SK-N-MC (cell line): ENCODE data around the gene MAP4K2.
"Not testable (repeated sequence)": the region's sequence is repeated elsewhere in the genome, so short reads cannot be mapped to it uniquely, and the experiment has no call there.

Source experiments
- DNase-seq: peaks from one replicate; pipeline ENCODE4 v3.0.0-alpha.2; 2011; ENCODE audit warnings: low read depth, low spot score
- H3K27ac ChIP-seq: fragments of 200-600 bp; sonication (generic); 2 replicates; pipeline ENCODE4 v1.5.1; 2016; ENCODE audit warnings: mixed run types
- H3K36me3 ChIP-seq: fragments of 200-600 bp; sonication (generic); 2 replicates; pipeline ENCODE4 v1.6.1; 2017; ENCODE audit warnings: antibody characterized with exemption, low read length, mixed read lengths; ENCODE audit not compliant: insufficient read depth
- H3K4me3 ChIP-seq: fragments of 200-600 bp; sonication (generic); 2 replicates; pipeline ENCODE4 v1.5.1; 2016
- H3K9ac ChIP-seq: fragments of 200-600 bp; sonication (generic); 2 replicates; pipeline ENCODE4 v1.8.0; 2017; ENCODE audit warnings: mixed run types, mixed read lengths; ENCODE audit not compliant: insufficient read length
- H3K9me3 ChIP-seq: fragments of 200-600 bp; sonication (generic); 2 replicates; pipeline ENCODE4 v1.6.1; 2017; ENCODE audit warnings: low read depth, mild to moderate bottlenecking, antibody characterized with exemption, low read length, moderate library complexity, mixed read lengths
- EZH2 ChIP-seq: fragments of 200-600 bp; sonication (generic); IDR thresholded peaks from one replicate; pipeline ENCODE4 v1.6.1; 2017; ENCODE audit warnings: antibody characterized with exemption
- FOXP2 ChIP-seq: optimal IDR thresholded peaks from 2 replicates; pipeline ENCODE3; 2011; ENCODE audit warnings: mild to moderate bottlenecking, moderate library complexity; ENCODE audit not compliant: insufficient read depth; ENCODE audit errors: extremely low read length, control extremely low read depth
- POLR2AphosphoS5 ChIP-seq: IDR thresholded peaks from 2 replicates; pipeline ENCODE4 v1.6.1; 2012; ENCODE audit warnings: mild to moderate bottlenecking, low read depth, low read length, borderline replicate concordance

Gene MAP4K2

GRCh38 chr11:64826062-64826461 is 23.0 kb upstream of the MAP4K2 start:
- DNase-seq = no peak
- no peaks in the 10 kb centered on the region for H3K9me3 ChIP-seq
- H3K27ac ChIP-seq = no peak overlapping the region
- no peaks in the 10 kb centered on the region for H3K36me3 ChIP-seq
- no peak overlapping the region for H3K4me3 ChIP-seq
- TF ChIP-seq POLR2AphosphoS5 = no peak
- TF ChIP-seq FOXP2 = no peak
- TF ChIP-seq EZH2 = no peak
- H3K9ac ChIP-seq = no peak overlapping the region

GRCh38 chr11:64823568-64824119 is 20.6 kb upstream of the MAP4K2 start:
- Histone ChIP-seq H3K9me3 (no peaks in the 10 kb centered on the region), H3K4me3 (no peak overlapping the region), H3K9ac (no peak overlapping the region), H3K36me3 (no peaks in the 10 kb centered on the region), H3K27ac (no peak overlapping the region)
- TF ChIP-seq EZH2 = no peak
- TF ChIP-seq POLR2AphosphoS5 = no peak
- TF ChIP-seq FOXP2 = no peak
- DNase-seq = no peak

- H3K36me3 ChIP-seq = no peaks in the 10 kb centered on the region
- no peak for DNase-seq
- TF ChIP-seq EZH2 (no peak), FOXP2 (no peak), POLR2AphosphoS5 (no peak)
- no peak overlapping the region for H3K9ac ChIP-seq
- no peak overlapping the region for H3K27ac ChIP-seq
- H3K4me3 ChIP-seq = no peak overlapping the region
- no peaks in the 10 kb centered on the region for H3K9me3 ChIP-seq
These were observed 14.5 kb upstream of the MAP4K2 start for GRCh38 chr11:64817476-64817875.

- not testable (repeated sequence) for DNase-seq, H3K9ac ChIP-seq, H3K9me3 ChIP-seq, H3K27ac ChIP-seq, H3K4me3 ChIP-seq, H3K36me3 ChIP-seq
These were observed 12.4 kb upstream of the MAP4K2 start for GRCh38 chr11:64815433-64815832.

- Histone ChIP-seq H3K9ac (no peak overlapping the region), H3K4me3 (no peak overlapping the region), H3K27ac (no peak overlapping the region), H3K36me3 (no peaks in the 10 kb centered on the region), H3K9me3 (no peaks in the 10 kb centered on the region)
- DNase-seq = no peak
- TF ChIP-seq FOXP2 (no peak), EZH2 (no peak), POLR2AphosphoS5 (no peak)
These were observed 11.7 kb upstream of the MAP4K2 start for GRCh38 chr11:64814712-64815187.

- Histone ChIP-seq H3K36me3 (no peaks in the 10 kb centered on the region), H3K9me3 (no peaks in the 10 kb centered on the region), H3K4me3 (no peak overlapping the region), H3K27ac (no peak overlapping the region), H3K9ac (no peak overlapping the region)
- DNase-seq = no peak
- TF ChIP-seq POLR2AphosphoS5 (no peak), FOXP2 (no peak), EZH2 (no peak)
These were observed 10.8 kb upstream of the MAP4K2 start for GRCh38 chr11:64813826-64814225.

- TF ChIP-seq EZH2 (no peak), FOXP2 (no peak), POLR2AphosphoS5 (no peak)
- Histone ChIP-seq H3K27ac (peak overlapping the region; percentile 4; the same call in 1 of the 2 replicates), H3K36me3 (peaks cover 5% of the 10 kb centered on the region; the same call in 1 of the 2 replicates), H3K9ac (peak overlapping the region; percentile 10), H3K9me3 (no peaks in the 10 kb centered on the region), H3K4me3 (peak overlapping the region; percentile 91)
- no peak for DNase-seq
These were observed 7.9 kb upstream of the MAP4K2 start for GRCh38 chr11:64810891-64811272.

- peak; percentile 93 for TF ChIP-seq POLR2AphosphoS5
- no peak for TF ChIP-seq EZH2
- TF ChIP-seq FOXP2 = peak; percentile 48
- Histone ChIP-seq H3K9ac (peak within 1 kb of the TSS; percentile 87), H3K9me3 (no peaks in the 10 kb centered on the region), H3K36me3 (peaks cover 5% of the 10 kb centered on the region; the same call in 1 of the 2 replicates), H3K4me3 (peak within 1 kb of the TSS; percentile 91), H3K27ac (peak within 1 kb of the TSS; percentile 4; the same call in 1 of the 2 replicates)
- DNase-seq = peak; percentile 73
These were observed 7.4 kb upstream of the MAP4K2 start, which contains the start of gene MEN1 for GRCh38 chr11:64810271-64810890. Gene MEN1 (minus strand): TSS chr11:64810551. CDS start chr11:64810109, 442 bp downstream.
